HepG2 (cell line): ENCODE data around the gene HSD3B7. TPM values are rescaled to one million over a fixed set of nuclear protein-coding genes. Genes with fewer than 3 reads are reported as not detected.
A peak's percentile ranks its signal among the peaks of the same experiment; 100 is the strongest.

Experiments
- BRCA1 ChIP-seq: sonication (generic); formaldehyde crosslinking; IDR thresholded peaks from 2 replicates; pipeline ENCODE4 v1.4.0; 2020; ENCODE audit warnings: missing genetic modification reagents
- CBX5 ChIP-seq: sonication (generic); formaldehyde crosslinking; IDR thresholded peaks from 2 replicates; pipeline ENCODE4 v1.4.0; 2020; ENCODE audit warnings: missing genetic modification reagents, borderline replicate concordance
- CHD4 ChIP-seq: fragments of 200-600 bp; sonication (generic); IDR thresholded peaks from 2 replicates; pipeline ENCODE4 v1.7.0; 2017; ENCODE audit warnings: mild to moderate bottlenecking, low read length, borderline replicate concordance
- DMTF1 ChIP-seq: sonication (generic); formaldehyde crosslinking; IDR thresholded peaks from 2 replicates; pipeline ENCODE4 v1.4.0; 2020; ENCODE audit warnings: mild to moderate bottlenecking, missing genetic modification reagents
- FOXK1 ChIP-seq: sonication (generic); formaldehyde crosslinking; IDR thresholded peaks from 2 replicates; pipeline ENCODE4 v1.4.0; 2020; ENCODE audit warnings: low read depth, missing genetic modification reagents, borderline replicate concordance
- HOXD1 ChIP-seq: sonication (generic); formaldehyde crosslinking; IDR thresholded peaks from 2 replicates; pipeline ENCODE4 v1.5.0; 2020; ENCODE audit warnings: missing genetic modification reagents
- NCOR1 ChIP-seq: fragments of 200-600 bp; sonication (generic); IDR thresholded peaks from 2 replicates; pipeline ENCODE4 v1.7.0; 2017; ENCODE audit warnings: antibody characterized with exemption, low read length, borderline replicate concordance
- PAWR ChIP-seq: sonication (generic); formaldehyde crosslinking; IDR thresholded peaks from 2 replicates; pipeline ENCODE4 v1.4.0; 2020; ENCODE audit warnings: missing genetic modification reagents, mild to moderate bottlenecking, borderline replicate concordance
- RARG ChIP-seq: sonication (generic); formaldehyde crosslinking; IDR thresholded peaks from 2 replicates; pipeline ENCODE4 v1.4.0; 2020; ENCODE audit warnings: low read depth, mild to moderate bottlenecking, missing genetic modification reagents
- THAP7 ChIP-seq: sonication (generic); formaldehyde crosslinking; IDR thresholded peaks from 2 replicates; pipeline ENCODE4 v1.8.1; 2023; ENCODE audit warnings: mild to moderate bottlenecking, missing genetic modification reagents
- XRCC5 ChIP-seq: fragments of 200-400 bp; formaldehyde crosslinking; optimal IDR thresholded peaks from 2 replicates; pipeline ENCODE3; 2017; ENCODE audit warnings: mild to moderate bottlenecking, low read length
- ZBTB26 ChIP-seq: IDR thresholded peaks from 2 replicates; pipeline ENCODE4 v1.6.1; 2016; ENCODE audit warnings: missing compliant biosample characterization, missing genetic modification reagents, borderline replicate concordance
- ZBTB7B ChIP-seq: sonication (generic); formaldehyde crosslinking; IDR thresholded peaks from 2 replicates; pipeline ENCODE4 v1.4.0; 2020; ENCODE audit warnings: missing genetic modification reagents
- ZFAT ChIP-seq: sonication (generic); formaldehyde crosslinking; conservative IDR thresholded peaks from 2 replicates; pipeline ENCODE4 v1.8.1; 2023; ENCODE audit warnings: missing genetic modification reagents, inconsistent platforms
- ZMYM4 ChIP-seq: sonication (generic); formaldehyde crosslinking; IDR thresholded peaks from 2 replicates; pipeline ENCODE4 v1.8.1; 2023; ENCODE audit warnings: mild to moderate bottlenecking, missing genetic modification reagents
- ZNF121 ChIP-seq: sonication (generic); formaldehyde crosslinking; IDR thresholded peaks from 2 replicates; pipeline ENCODE4 v1.5.0; 2020; ENCODE audit warnings: mild to moderate bottlenecking, missing genetic modification reagents
- ZNF770 ChIP-seq: sonication (generic); formaldehyde crosslinking; IDR thresholded peaks from 2 replicates; pipeline ENCODE4 v1.5.0; 2020; ENCODE audit warnings: mild to moderate bottlenecking, missing genetic modification reagents
- ZZZ3 ChIP-seq: sonication (generic); formaldehyde crosslinking; IDR thresholded peaks from 2 replicates; pipeline ENCODE4 v1.4.0; 2020; ENCODE audit warnings: missing genetic modification reagents, mild to moderate bottlenecking, borderline replicate concordance
- polyA plus RNA-seq, 8 experiments: library from polyadenylated mRNA; depleted of rRNA in 3 of 8; stranded (reverse) in 7 of 8; unstranded in 1 of 8; fragments of >200 nt; fragmentation: Illumina TruSeq in 4 of 8; extraction: Trizol in 4 of 8; gene quantifications; 2 replicates each; pipeline versions ENCODE4 v1.2.1 to v1.2.3, GENCODE V29; 2011 to 2016; ENCODE audit warnings: low read depth in 4 of 8, missing spikeins in 1 of 8, mixed read lengths in 1 of 8; ENCODE audit not compliant: insufficient read depth in 1 of 8
- total RNA-seq, 5 experiments: library from RNA; depleted of rRNA; stranded (reverse); fragments of >200 nt; fragmentation: Illumina TruSeq; extraction: Trizol; gene quantifications; 2 replicates each; pipeline ENCODE4 v1.2.3, GENCODE V29; 2016; ENCODE audit warnings: low read depth in 1 of 5

HSD3B7 gene
- total and polyA plus RNA-seq, 2 of the 13 experiments (the other 11 are each of a cell fraction or from before 2014, with no cell fraction given) = 32.9 to 69.7 TPM

GRCh38 chr16:30985401-30986128 is 558 bp downstream of the HSD3B7 start (continued):
- no peak; the same call in 1 of the 2 replicates for TF ChIP-seq ZMYM4
- TF ChIP-seq ZZZ3 (CRISPR knock-in tag) = peak; percentile 80; the same call in 1 of the 2 replicates
- no peak for TF ChIP-seq ZBTB7B (CRISPR knock-in tag)
- no peak for TF ChIP-seq DMTF1 (CRISPR knock-in tag)
- no peak for TF ChIP-seq ZFAT (CRISPR knock-in tag)
- no peak for TF ChIP-seq XRCC5
- 0 out of 2 replicates have a peak, but pooled peaks have one; percentile 18 for TF ChIP-seq NCOR1
- no peak for TF ChIP-seq CBX5 (CRISPR knock-in tag)
- no peak for TF ChIP-seq BRCA1
- TF ChIP-seq FOXK1 = no peak
- TF ChIP-seq ZNF121 = peak; percentile 73
- peak; percentile 26; the same call in 1 of the 2 replicates for TF ChIP-seq ZBTB26
- TF ChIP-seq ZNF770 (CRISPR knock-in tag) = peak; percentile 75
- TF ChIP-seq RARG (CRISPR knock-in tag) = 0 out of 2 replicates have a peak, but pooled peaks have one; percentile 71
- TF ChIP-seq CHD4 = no peak
- TF ChIP-seq PAWR (CRISPR knock-in tag) = no peak
- peak; percentile 95 for TF ChIP-seq THAP7
- peak; percentile 81 for TF ChIP-seq HOXD1 (CRISPR knock-in tag)
